KMS-11 (cell line): ENCODE results near the gene ZBTB20.

Experiments used
- H2AFZ ChIP-seq: fragments of 200-600 bp; sonication (generic); 2 replicates; pipeline ENCODE4 v1.6.1; 2016; ENCODE audit warnings: antibody characterized with exemption, mixed run types, low read depth
- H3K27ac ChIP-seq: fragments of 200-600 bp; sonication (generic); 2 replicates; pipeline ENCODE4 v1.6.1; 2016; ENCODE audit warnings: mild to moderate bottlenecking, mixed run types
- H3K27me3 ChIP-seq: fragments of 200-600 bp; sonication (generic); 2 replicates; pipeline ENCODE4 v1.6.1; 2017; ENCODE audit warnings: mild to moderate bottlenecking, low read depth, mixed run types, moderate library complexity; ENCODE audit not compliant: insufficient read depth
- H3K36me3 ChIP-seq: fragments of 200-600 bp; sonication (generic); 2 replicates; pipeline ENCODE4 v1.6.1; 2017; ENCODE audit warnings: mild to moderate bottlenecking, mixed run types; ENCODE audit not compliant: insufficient read depth
- H3K4me1 ChIP-seq: fragments of 200-600 bp; sonication (generic); 2 replicates; pipeline ENCODE4 v1.6.1; 2016; ENCODE audit warnings: mild to moderate bottlenecking, low read depth, mixed run types; ENCODE audit not compliant: poor library complexity, severe bottlenecking
- H3K4me2 ChIP-seq: fragments of 200-600 bp; sonication (generic); 2 replicates; pipeline ENCODE4 v1.7.0; 2016; ENCODE audit warnings: mild to moderate bottlenecking, mixed run types
- H3K4me3 ChIP-seq: fragments of 200-600 bp; sonication (generic); IDR thresholded peaks from 2 replicates; pipeline ENCODE4 v1.6.1; 2017; ENCODE audit warnings: low read depth, low read length, mixed read lengths; ENCODE audit not compliant: insufficient read depth
- H3K79me2 ChIP-seq: fragments of 200-600 bp; sonication (generic); 2 replicates; pipeline ENCODE4 v1.6.1; 2016; ENCODE audit warnings: low read depth, mixed run types; ENCODE audit not compliant: insufficient read depth
- H3K9ac ChIP-seq: fragments of 200-600 bp; sonication (generic); 2 replicates; pipeline ENCODE4 v1.6.1; 2016; ENCODE audit warnings: mild to moderate bottlenecking, mixed run types
- H4K20me1 ChIP-seq: fragments of 200-600 bp; sonication (generic); 2 replicates; pipeline ENCODE4 v1.6.1; 2016; ENCODE audit warnings: mild to moderate bottlenecking, mixed run types; ENCODE audit not compliant: insufficient read depth
- CTCF ChIP-seq: fragments of 200-600 bp; sonication (generic); conservative IDR thresholded peaks from 2 replicates; pipeline ENCODE4 v1.6.1; 2017; ENCODE audit warnings: low read depth, mild to moderate bottlenecking, antibody characterized with exemption, low read length, moderate library complexity, mixed read lengths

ZBTB20 gene

DNA sequence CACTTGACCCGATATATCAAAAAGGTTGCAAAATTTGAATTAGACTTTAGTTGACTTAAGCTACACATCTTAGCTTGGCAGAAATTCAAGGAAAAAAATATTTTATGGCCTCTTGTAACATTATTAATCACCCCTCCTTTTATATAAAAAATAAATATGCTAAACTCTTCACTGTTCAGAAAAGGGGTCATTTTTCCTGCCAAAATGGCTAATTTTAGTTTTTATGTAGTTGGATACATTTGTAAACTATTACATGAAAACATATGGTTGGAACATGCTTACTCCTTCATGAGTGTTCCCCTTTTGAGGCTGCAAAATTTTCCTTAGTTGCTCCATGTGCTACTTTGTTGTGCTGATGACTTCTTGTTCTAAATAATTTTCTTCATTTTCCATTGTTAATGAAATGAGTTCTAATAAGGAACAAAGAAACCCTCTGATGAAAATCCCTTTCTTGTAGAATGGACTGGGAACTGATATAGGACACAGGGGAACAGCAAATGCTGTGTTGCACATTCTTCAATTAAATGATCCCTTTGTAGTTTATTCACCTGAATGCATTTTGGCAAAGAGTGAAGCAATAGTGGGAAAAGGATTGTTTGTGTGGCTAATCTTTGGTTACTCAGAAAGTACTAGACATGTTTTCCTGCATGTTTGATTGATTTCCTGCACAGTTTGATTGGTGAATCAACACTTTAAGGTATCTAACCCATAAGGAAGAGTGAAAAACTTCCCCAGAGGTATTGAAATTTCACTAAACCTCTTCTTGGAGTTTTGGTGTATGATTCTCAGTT lies 503.9 kb downstream of the ZBTB20 start:
- H3K79me2 ChIP-seq, result no peaks in the 10 kb centered on the region
- no peaks in the 10 kb centered on the region for H3K36me3 ChIP-seq
- H4K20me1 ChIP-seq, result no peaks in the 10 kb centered on the region
- no peak overlapping the region for H2AFZ ChIP-seq
- peaks cover 5% of the 10 kb centered on the region for H3K4me1 ChIP-seq
- no peak overlapping the region for H3K9ac ChIP-seq
- no peak overlapping the region for H3K4me3 ChIP-seq
- H3K27ac ChIP-seq, result no peak overlapping the region
- no peaks in the 10 kb centered on the region for H3K27me3 ChIP-seq
- no peak for TF ChIP-seq CTCF
- no peak overlapping the region for H3K4me2 ChIP-seq

DNA sequence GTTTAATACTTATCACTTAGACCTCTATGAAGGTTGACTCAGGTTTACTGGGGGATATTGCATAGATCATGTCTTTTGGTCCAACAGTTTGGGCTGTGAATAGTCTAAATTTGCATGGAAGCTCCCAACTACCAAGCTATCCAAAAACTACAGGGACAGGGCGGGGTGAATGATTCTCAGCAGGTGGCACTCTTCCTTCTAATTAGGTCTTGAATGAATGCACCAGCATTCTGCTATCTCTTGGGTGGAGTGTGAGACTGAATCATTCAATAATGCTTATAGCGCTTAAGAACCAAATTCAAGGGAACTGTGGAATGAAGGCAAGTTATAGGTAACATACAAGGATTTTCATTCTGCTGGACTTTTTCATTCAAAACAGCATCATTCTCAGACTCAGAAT lies 507.0 kb downstream of the ZBTB20 start:
- peaks cover 5% of the 10 kb centered on the region for H3K4me1 ChIP-seq
- no peaks in the 10 kb centered on the region for H3K36me3 ChIP-seq
- H3K9ac ChIP-seq, result no peak overlapping the region
- TF ChIP-seq CTCF, result no peak
- no peak overlapping the region for H3K4me2 ChIP-seq
- H3K79me2 ChIP-seq, result no peaks in the 10 kb centered on the region
- no peak overlapping the region for H2AFZ ChIP-seq
- no peaks in the 10 kb centered on the region for H3K27me3 ChIP-seq
- H4K20me1 ChIP-seq, result no peaks in the 10 kb centered on the region
- no peak overlapping the region for H3K27ac ChIP-seq
- H3K4me3 ChIP-seq, result no peak overlapping the region

GRCh38 chr3:114639171-114639570 lies 507.9 kb downstream of the ZBTB20 start:
- Histone ChIP-seq H3K4me1 (peaks cover 5% of the 10 kb centered on the region), H3K4me2 (no peak overlapping the region), H3K27me3 (no peaks in the 10 kb centered on the region), H4K20me1 (no peaks in the 10 kb centered on the region), H2AFZ (no peak overlapping the region), H3K79me2 (no peaks in the 10 kb centered on the region), H3K27ac (no peak overlapping the region), H3K9ac (no peak overlapping the region), H3K4me3 (no peak overlapping the region), H3K36me3 (no peaks in the 10 kb centered on the region)
- no peak for TF ChIP-seq CTCF

DNA sequence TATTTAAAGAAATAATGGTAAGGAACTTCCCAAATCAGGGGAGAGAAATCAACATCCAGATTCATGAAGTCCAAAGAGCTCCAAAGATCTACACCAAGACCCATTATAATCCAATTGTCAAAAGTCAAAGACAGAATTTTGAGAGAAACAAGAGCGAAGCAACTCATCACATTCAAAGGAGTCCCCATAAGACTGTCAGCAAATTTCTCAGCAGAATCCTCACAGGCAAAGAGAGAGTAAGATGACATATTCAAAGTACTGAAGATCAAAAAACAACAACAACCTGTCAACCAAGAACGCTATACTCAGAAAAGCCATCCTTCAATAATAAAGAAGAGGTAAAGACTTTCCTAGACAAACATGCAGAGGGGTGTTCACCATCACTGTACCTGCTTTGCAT lies 511.2 kb downstream of the ZBTB20 start:
- Histone ChIP-seq H2AFZ (no peak overlapping the region), H3K9ac (no peak overlapping the region), H3K36me3 (no peaks in the 10 kb centered on the region), H3K4me1 (peaks cover 5% of the 10 kb centered on the region), H3K4me2 (no peak overlapping the region), H3K4me3 (no peak overlapping the region), H3K79me2 (no peaks in the 10 kb centered on the region), H3K27ac (no peak overlapping the region), H3K27me3 (no peaks in the 10 kb centered on the region), H4K20me1 (no peaks in the 10 kb centered on the region)
- TF ChIP-seq CTCF, result no peak
